ENCODE measurements around the gene CAMK2A.

CAMK2A gene

DNA sequence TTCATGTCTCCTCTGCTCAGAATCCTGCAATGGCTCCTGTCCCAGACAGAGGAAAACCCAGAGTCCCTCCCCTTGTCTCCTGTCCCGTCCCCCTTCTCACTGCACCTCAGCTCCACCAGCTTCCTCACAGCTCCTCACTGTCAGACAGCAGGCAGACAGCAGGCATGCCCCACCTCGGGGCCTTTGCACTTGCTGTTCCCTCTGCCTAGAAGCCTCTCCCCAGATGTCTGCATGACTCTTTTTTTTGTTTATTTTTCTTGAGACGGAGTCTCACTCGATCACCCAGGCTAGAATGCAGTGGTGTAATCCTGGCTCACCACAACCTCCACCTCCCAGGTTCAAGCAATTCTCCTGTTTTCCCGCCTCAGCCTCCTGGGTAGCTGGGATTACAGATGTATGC lies 108.5 kb downstream of the CAMK2A start:
- no peaks in the 10 kb centered on the region for H3K4me1 ChIP-seq
- no peak overlapping the region for H3K4me3 ChIP-seq (ENCODE audit: low read depth, low read length)
- TF ChIP-seq, protein P1, sequence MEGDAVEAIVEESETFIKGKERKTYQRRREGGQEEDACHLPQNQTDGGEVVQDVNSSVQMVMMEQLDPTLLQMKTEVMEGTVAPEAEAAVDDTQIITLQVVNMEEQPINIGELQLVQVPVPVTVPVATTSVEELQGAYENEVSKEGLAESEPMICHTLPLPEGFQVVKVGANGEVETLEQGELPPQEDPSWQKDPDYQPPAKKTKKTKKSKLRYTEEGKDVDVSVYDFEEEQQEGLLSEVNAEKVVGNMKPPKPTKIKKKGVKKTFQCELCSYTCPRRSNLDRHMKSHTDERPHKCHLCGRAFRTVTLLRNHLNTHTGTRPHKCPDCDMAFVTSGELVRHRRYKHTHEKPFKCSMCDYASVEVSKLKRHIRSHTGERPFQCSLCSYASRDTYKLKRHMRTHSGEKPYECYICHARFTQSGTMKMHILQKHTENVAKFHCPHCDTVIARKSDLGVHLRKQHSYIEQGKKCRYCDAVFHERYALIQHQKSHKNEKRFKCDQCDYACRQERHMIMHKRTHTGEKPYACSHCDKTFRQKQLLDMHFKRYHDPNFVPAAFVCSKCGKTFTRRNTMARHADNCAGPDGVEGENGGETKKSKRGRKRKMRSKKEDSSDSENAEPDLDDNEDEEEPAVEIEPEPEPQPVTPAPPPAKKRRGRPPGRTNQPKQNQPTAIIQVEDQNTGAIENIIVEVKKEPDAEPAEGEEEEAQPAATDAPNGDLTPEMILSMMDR (IDR thresholded peaks at IDR 0.05; ENCODE audit: low read depth, low read length), result no peak
- no peak for DNase-seq
- no peaks in the 10 kb centered on the region for H3K27me3 ChIP-seq
- no peaks in the 10 kb centered on the region for H3K9me3 ChIP-seq
- no peaks in the 10 kb centered on the region for H3K36me3 ChIP-seq

DNA sequence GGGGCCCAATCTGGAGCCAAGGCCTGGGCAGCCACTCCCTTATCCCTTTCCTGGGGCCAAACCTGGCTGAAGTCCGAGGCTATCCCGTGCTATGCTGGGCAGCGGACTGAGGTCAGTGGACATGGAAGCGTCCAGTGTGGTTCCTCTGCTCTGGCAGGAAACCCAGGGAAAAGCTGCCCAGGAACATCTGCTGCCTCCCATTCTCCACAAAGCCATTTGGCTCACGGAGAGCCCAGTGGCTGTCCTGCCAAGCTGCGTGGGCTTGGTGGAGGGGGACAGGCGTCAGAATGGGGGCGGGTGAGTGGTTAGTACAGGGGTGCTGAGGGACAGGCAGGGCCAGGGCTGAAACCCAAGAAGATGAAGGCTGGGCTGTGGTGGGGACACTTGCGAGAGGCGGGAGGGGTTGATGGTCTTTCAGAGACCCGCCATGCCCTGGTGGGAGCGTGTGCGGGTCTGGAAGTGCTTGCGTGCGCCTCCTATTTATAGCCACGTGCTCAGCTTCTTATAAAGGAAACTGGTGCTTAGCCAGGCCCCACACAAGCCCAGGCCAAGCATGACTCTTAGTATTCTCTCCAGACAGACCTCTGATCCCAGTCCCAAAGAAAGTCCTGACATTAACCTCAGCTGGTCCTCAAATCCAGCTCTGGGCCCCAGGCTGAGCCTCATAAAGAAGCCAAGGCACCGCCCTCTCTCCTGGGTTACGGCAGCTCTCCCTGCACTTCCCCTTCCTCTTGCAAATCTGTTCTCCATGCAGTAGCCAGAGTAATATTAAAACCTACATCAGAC lies 109.1 kb downstream of the CAMK2A start:
- H3K4me3 ChIP-seq (ENCODE audit: low read depth, low read length), result no peak overlapping the region
- no peak for DNase-seq
- H3K36me3 ChIP-seq, result no peaks in the 10 kb centered on the region
- TF ChIP-seq, protein P1 (IDR thresholded peaks at IDR 0.05; ENCODE audit: low read depth, low read length), result no peak
- no peaks in the 10 kb centered on the region for H3K9me3 ChIP-seq
- H3K4me1 ChIP-seq, result no peaks in the 10 kb centered on the region
- no peaks in the 10 kb centered on the region for H3K27me3 ChIP-seq

DNA sequence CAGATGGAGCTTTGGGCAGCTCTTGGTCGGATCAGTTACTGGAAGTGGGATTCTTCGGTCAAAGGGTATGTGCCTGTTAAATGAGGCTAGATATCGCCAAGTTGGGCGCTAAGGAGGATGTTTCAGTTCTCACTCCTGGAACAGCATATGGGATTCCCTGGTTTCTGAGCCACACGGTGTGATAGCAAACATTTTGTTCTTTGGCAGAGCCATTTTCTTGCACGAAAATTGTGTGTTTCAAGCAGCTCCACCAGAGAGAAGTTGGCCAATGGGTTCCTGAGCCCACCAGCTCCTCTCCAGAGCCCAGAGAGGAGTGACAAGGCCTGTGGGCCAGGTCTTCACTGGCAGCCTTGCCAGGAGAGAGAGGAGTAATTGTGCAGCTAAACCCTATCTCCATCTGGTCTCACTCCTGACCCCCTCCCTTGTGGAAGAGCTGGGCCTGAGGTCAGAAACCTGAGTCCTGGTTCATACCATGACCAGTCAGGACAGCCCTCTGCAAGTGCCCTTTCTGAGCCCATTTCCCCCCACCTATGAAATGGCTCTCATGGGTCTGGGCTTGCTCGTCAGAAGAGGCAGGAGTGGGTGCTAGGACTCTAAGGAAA lies 110.5 kb downstream of the CAMK2A start:
- DNase-seq, result no peak
- TF ChIP-seq, protein P1 (IDR thresholded peaks at IDR 0.05; ENCODE audit: low read depth, low read length), result no peak
- Histone ChIP-seq H3K36me3 (no peaks in the 10 kb centered on the region), H3K4me3 (ENCODE audit: low read depth, low read length) (no peak overlapping the region), H3K4me1 (peaks cover 4% of the 10 kb centered on the region; the same call in 1 of the 2 replicates), H3K27me3 (no peaks in the 10 kb centered on the region), H3K9me3 (no peaks in the 10 kb centered on the region)

DNA sequence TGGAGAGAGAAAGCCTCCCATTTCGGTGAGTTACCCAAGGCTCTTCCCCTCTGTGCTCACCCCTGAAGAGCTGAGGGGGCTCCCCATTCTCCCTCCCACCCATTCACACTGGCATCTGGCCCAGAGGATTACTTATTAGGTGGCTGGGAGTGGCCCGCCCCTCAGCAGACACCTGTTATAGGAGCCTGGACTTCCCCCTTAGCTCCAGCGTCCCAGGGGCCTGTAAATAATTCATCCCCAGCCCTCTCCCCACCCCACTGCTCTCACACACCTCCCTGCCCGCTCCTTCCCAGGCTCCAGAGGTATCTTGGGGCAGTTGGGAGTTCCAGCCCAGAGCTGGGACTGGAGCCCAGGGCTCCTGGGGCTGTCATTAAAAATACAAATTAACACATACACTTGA lies 111.3 kb downstream of the CAMK2A start:
- H3K27me3 ChIP-seq, result no peaks in the 10 kb centered on the region
- TF ChIP-seq, protein P1 (IDR thresholded peaks at IDR 0.05; ENCODE audit: low read depth, low read length), result no peak
- no peaks in the 10 kb centered on the region for H3K9me3 ChIP-seq
- peaks cover 4% of the 10 kb centered on the region; the same call in 1 of the 2 replicates for H3K4me1 ChIP-seq
- H3K4me3 ChIP-seq (ENCODE audit: low read depth, low read length), result no peak overlapping the region
- DNase-seq, result no peak
- H3K36me3 ChIP-seq, result no peaks in the 10 kb centered on the region

DNA sequence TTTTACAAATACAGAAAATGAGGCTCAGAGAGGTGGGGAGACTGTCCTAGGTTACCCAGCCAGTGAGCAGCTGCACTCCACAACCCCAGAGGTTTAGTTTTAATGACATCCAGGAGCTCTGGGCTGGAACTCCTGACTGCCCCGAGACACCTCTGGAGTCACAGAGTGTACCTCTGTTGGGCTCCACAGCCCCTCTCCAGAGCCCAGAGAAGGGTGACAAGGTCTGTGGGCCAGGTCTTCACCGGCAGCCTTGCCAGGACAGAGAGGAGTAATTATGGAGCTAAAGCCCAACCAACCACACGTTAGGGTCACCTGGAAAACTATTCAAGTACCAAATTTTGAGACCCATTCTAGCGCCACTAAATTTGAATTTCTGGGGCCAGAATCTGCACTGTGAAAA lies 111.9 kb downstream of the CAMK2A start:
- DNase-seq, result no peak
- Histone ChIP-seq H3K9me3 (no peaks in the 10 kb centered on the region), H3K27me3 (no peaks in the 10 kb centered on the region), H3K4me3 (ENCODE audit: low read depth, low read length) (no peak overlapping the region), H3K36me3 (no peaks in the 10 kb centered on the region), H3K4me1 (peaks cover 4% of the 10 kb centered on the region; the same call in 1 of the 2 replicates)
- TF ChIP-seq, protein P1 (IDR thresholded peaks at IDR 0.05; ENCODE audit: low read depth, low read length), result no peak
